ENCODE results near the gene VSIG2. TPM values are rescaled to one million over a fixed set of nuclear protein-coding genes. Genes with fewer than 3 reads are reported as not detected.

Gene VSIG2
- total and polyA plus RNA-seq, 12 donors: 0.55 to 2.3 (median 1.1) TPM

DNA sequence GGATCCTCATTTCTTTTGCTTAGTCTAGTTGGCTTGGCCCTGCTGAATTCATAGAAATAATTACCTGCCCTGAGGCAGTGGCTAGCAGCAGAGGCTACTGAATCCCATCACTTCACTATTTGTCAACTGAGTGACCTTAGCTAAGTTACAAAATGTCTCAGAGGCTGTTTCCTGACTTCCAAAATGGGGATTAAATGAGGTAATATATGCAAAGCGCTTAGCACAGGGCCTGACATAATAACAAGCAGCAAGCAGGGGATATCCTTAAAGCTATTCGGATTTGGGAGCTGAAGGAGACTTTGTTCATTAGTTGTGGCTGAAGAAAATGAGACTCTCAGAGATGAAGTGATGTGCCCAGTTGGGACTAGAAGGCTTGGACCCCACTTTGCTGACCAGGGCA is 9.5 kb downstream of the VSIG2 start:
- Histone ChIP-seq H3K27ac (no peak overlapping the region), H3K4me3 (no peak overlapping the region), H3K9me3 (no peaks in the 10 kb centered on the region), H3K36me3 (no peaks in the 10 kb centered on the region), H3K4me1 (peaks cover 3 to 63% (median 39%) of the 10 kb centered on the region in 9 donors), H3K27me3 (peaks cover 0 to 68% (median 56%) of the 10 kb centered on the region in 7 donors)
- DNase-seq: no peak
- TF ChIP-seq, protein P1, sequence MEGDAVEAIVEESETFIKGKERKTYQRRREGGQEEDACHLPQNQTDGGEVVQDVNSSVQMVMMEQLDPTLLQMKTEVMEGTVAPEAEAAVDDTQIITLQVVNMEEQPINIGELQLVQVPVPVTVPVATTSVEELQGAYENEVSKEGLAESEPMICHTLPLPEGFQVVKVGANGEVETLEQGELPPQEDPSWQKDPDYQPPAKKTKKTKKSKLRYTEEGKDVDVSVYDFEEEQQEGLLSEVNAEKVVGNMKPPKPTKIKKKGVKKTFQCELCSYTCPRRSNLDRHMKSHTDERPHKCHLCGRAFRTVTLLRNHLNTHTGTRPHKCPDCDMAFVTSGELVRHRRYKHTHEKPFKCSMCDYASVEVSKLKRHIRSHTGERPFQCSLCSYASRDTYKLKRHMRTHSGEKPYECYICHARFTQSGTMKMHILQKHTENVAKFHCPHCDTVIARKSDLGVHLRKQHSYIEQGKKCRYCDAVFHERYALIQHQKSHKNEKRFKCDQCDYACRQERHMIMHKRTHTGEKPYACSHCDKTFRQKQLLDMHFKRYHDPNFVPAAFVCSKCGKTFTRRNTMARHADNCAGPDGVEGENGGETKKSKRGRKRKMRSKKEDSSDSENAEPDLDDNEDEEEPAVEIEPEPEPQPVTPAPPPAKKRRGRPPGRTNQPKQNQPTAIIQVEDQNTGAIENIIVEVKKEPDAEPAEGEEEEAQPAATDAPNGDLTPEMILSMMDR (IDR thresholded peaks at IDR 0.05): no peak
- ATAC-seq: no peak
- 70% methylated on average over 2 of the region's 2 CpGs for WGBS, 2 donors
- intact Hi-C loops (cut with DNase I): loop anchor here in 6 of 10 donors (5.0 to 10.0 kb wide), 3 partner anchors 70 to 78 kb away; partner anchors contain the start of genes SIAE (in 4 of the 6) and SPA17 (in 4 of the 6)

DNA sequence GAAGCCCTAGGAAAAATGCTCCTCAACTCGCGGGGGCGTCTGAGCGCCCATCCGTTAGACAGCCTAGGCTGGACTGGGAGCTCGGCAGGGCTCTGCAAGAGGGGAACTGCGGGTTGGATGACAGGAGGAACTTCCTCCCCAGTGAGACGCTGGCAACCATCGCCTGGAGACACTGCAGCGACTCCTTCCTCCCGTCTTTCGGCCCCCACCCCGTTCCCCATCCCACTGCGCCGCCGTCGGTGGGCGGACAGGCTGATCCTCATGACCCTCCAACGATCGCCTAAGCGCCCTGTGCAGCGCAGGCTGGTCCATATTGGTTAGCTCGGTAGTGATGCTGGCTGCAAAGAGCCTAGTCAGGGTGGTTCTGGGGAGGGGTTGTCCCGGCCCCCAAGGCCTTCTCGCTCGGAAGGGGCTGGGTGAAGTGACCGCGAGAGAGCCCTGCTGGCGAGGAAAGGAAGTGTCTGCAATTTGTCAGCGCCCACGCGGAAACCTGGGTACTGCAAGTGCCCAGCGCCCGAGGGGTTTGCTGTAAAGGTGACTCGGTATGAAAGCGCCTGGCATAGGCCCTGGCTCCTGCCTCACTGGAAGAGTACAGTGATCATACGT is 11.7 kb downstream of the VSIG2 start:
- ATAC-seq (peak; percentile 37 to 71 (median 44)), DNase-seq (peak in 1 of 2 donors; percentile 43)
- H3K27ac ChIP-seq: peak overlapping the region in 5 of 10 donors; percentile 16 to 54 (median 30)
- H3K9me3 ChIP-seq: no peaks in the 10 kb centered on the region
- H3K36me3 ChIP-seq: no peaks in the 10 kb centered on the region
- peak overlapping the region; percentile 48 to 69 (median 62) for H3K4me3 ChIP-seq
- 2% methylated on average over 37 of the region's 37 CpGs for WGBS, 2 donors
- H3K27me3 ChIP-seq: peaks cover 0 to 50% (median 34%) of the 10 kb centered on the region in 7 donors
- TF ChIP-seq, protein P1 (IDR thresholded peaks at IDR 0.05): peak; percentile 19 to 66 (median 50)
- intact Hi-C loops (cut with DNase I): loop anchor here in 6 of 10 donors (5.0 to 10.0 kb wide), 3 partner anchors 68 to 76 kb away; partner anchors contain the start of genes SIAE (in 4 of the 6) and SPA17 (in 4 of the 6)
- H3K4me1 ChIP-seq: peaks cover 0 to 41% (median 20%) of the 10 kb centered on the region in 9 donors

DNA sequence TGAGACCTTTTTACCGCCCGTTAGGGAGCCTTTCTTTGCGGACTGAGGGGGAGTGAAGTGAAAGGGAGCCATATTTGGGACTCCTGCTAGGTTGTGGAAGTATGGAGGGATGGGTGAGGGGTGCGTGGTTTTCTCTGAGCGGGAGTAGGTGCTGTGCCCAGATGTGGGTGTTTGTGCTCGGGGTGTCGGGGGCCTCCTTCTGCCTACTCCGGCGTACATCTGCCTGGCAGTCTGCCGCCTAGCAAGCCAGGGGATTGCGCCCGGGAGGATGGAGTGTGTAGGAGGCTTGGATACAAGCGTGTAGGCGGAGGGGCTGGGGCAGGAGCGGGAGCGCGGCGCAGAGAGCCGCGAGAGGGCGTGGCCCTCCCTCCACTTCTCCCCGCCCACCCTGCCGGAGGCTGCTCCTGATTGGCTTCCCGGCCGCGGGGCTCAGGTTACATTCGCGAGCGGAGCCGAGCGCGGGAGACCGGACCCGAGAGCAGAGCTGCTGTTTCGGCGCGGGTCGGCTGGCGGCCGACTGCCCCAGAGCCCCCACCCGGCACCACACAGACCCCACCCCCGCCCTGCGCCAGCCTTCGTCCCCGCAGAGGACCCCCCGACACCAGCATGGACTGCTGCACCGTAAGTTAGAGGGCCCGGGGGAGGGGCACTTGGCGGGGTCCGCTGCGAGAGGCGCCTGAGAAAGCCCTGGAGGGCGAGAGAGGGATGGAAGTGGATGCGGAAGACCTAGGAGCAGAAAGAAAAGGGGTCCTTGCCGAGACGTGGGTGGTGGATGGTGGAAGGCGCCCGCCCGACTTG is 12.4 kb downstream of the VSIG2 start, which contains the start of gene NRGN:
Gene NRGN, plus strand, starts transcription at position 464 of the 798 bp plus-strand sequence. Its CDS starts 143 bp downstream, at position 607.
- Histone ChIP-seq H3K27ac (peak within 1 kb of the TSS in 5 of 10 donors; percentile 16 to 54 (median 30)), H3K36me3 (no peaks in the 10 kb centered on the region), H3K4me1 (peaks cover 0 to 37% (median 19%) of the 10 kb centered on the region in 9 donors), H3K9me3 (no peaks in the 10 kb centered on the region), H3K4me3 (peak within 1 kb of the TSS; percentile 48 to 69 (median 62)), H3K27me3 (peaks cover 0 to 43% (median 27%) of the 10 kb centered on the region in 7 donors)
- WGBS, 2 donors: 0 to 1% methylated on average over 59 of the region's 59 CpGs
- peak; percentile 93 for DNase-seq
- ATAC-seq: peak; percentile 98 to 99 (median 99)
- intact Hi-C loops (cut with DNase I): loop anchor here in 6 of 10 donors (5.0 to 10.0 kb wide), 3 partner anchors 67 to 75 kb away; partner anchors contain the start of genes SIAE (in 4 of the 6) and SPA17 (in 4 of the 6)
- TF ChIP-seq, protein P1 (IDR thresholded peaks at IDR 0.05): peak in 2 of 9 donors; percentile 11 to 13

Measured in heart right ventricle (tissue), 16 donors.